ENCODE results near the gene SYNGR3. TPM values are rescaled to one million over a fixed set of nuclear protein-coding genes. Genes with fewer than 3 reads are reported as not detected.

Gene SYNGR3
- total RNA-seq, 4 donors from 2014 or later, result 2.1 to 5.6 (median 3.3) TPM

- H3K27ac ChIP-seq (replicated peaks in 1 of 4), result peak overlapping the region; percentile 93 to 99 (median 98)
- H3K36me3 ChIP-seq, result peaks cover 25 to 35% (median 26%) of the 10 kb centered on the region in 4 donors
- no peaks in the 10 kb centered on the region for H3K27me3 ChIP-seq
- H3K4me3 ChIP-seq, result peak overlapping the region; percentile 74 to 100 (median 92)
- intact Hi-C loops (cut with DNase I), result no loop called here
- H3K4me1 ChIP-seq, result peaks cover 40 to 61% (median 47%) of the 10 kb centered on the region in 4 donors
- WGBS, result 16% methylated on average over 29 of the region's 44 CpGs
- H3K9me3 ChIP-seq, result no peaks in the 10 kb centered on the region
- TF ChIP-seq, protein P1, sequence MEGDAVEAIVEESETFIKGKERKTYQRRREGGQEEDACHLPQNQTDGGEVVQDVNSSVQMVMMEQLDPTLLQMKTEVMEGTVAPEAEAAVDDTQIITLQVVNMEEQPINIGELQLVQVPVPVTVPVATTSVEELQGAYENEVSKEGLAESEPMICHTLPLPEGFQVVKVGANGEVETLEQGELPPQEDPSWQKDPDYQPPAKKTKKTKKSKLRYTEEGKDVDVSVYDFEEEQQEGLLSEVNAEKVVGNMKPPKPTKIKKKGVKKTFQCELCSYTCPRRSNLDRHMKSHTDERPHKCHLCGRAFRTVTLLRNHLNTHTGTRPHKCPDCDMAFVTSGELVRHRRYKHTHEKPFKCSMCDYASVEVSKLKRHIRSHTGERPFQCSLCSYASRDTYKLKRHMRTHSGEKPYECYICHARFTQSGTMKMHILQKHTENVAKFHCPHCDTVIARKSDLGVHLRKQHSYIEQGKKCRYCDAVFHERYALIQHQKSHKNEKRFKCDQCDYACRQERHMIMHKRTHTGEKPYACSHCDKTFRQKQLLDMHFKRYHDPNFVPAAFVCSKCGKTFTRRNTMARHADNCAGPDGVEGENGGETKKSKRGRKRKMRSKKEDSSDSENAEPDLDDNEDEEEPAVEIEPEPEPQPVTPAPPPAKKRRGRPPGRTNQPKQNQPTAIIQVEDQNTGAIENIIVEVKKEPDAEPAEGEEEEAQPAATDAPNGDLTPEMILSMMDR (IDR thresholded peaks at IDR 0.05), result peak in 1 of 3 experiments; percentile 21
- no peak for TF ChIP-seq POLR2AphosphoS5 (IDR thresholded peaks at IDR 0.05)
- DNase-seq (ENCODE audit: extremely low spot score), result no peak
Measured at GRCh38 chr16:1963806-1964505, 25.8 kb upstream of the SYNGR3 start.

DNA sequence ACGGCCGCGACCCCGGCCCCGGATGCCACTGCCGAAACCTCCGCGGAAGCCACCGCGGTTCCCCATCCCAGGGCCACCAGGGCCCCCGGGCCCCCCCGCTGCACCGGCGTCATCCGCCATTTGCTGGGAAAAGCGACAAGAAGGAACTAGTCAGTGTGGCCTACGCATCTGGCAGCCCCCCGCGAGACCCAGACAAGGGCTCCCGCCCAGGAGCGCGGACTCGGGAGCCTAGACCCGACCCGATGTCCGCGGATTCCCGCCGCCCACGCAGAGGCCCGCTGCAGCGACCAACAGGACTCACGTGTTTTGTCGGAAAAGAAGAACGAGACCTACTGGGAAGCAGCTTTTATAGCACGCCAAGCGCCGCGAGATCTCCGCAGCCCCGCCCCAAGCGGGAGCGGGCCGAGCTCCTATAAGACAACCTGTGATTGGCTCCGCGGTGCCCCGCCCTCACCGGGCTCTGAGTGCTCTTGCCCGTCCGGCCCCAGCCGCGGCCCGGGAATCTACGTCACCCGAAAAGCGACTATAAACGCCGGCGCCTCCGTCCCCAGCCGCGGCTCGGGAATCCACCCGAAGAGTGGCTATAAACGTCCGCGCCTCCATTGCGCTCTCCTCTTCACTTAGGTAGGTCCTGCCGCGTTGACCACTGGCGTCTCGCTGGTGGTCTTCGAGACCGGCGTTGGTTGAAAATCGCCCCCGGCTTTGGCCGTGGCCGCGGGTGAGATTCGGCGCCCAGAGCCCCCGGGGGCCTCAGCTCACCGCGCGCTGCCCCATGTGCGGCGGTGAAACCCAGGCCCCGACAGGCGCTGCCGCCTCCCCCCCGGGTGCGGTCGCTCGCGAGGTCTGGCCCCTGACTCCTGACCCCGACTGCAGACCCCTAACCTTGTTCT lies 25.0 kb upstream of the SYNGR3 start, which contains the start of gene RPS2:
Gene RPS2 (minus strand): TSS at position 321 of the 890 bp plus-strand sequence. CDS start 201 bp downstream, at position 120.
- Histone ChIP-seq H3K27ac (replicated peaks in 1 of 4) (peak within 1 kb of the TSS; percentile 93 to 99 (median 98)), H3K4me3 (peak within 1 kb of the TSS; percentile 74 to 100 (median 92)), H3K4me1 (peaks cover 38 to 58% (median 43%) of the 10 kb centered on the region in 4 donors), H3K36me3 (peaks cover 25 to 35% (median 26%) of the 10 kb centered on the region in 4 donors), H3K9me3 (no peaks in the 10 kb centered on the region), H3K27me3 (no peaks in the 10 kb centered on the region)
- WGBS, result under 1% methylated on average over 29 of the region's 97 CpGs
- TF ChIP-seq POLR2A (IDR thresholded peaks at IDR 0.05; ENCODE audit: low read depth), result peak; percentile 97
- TF ChIP-seq POLR2AphosphoS5 (IDR thresholded peaks at IDR 0.05), result peak; percentile 96 to 100
- peak; percentile 14 for TF ChIP-seq EP300 (IDR thresholded peaks at IDR 0.05)
- TF ChIP-seq, protein P1 (IDR thresholded peaks at IDR 0.05), result peak in 2 of 3 experiments; percentile 23 to 27
- intact Hi-C loops (cut with DNase I), result no loop called here
- DNase-seq (ENCODE audit: extremely low spot score), result peak; percentile 100

DNA sequence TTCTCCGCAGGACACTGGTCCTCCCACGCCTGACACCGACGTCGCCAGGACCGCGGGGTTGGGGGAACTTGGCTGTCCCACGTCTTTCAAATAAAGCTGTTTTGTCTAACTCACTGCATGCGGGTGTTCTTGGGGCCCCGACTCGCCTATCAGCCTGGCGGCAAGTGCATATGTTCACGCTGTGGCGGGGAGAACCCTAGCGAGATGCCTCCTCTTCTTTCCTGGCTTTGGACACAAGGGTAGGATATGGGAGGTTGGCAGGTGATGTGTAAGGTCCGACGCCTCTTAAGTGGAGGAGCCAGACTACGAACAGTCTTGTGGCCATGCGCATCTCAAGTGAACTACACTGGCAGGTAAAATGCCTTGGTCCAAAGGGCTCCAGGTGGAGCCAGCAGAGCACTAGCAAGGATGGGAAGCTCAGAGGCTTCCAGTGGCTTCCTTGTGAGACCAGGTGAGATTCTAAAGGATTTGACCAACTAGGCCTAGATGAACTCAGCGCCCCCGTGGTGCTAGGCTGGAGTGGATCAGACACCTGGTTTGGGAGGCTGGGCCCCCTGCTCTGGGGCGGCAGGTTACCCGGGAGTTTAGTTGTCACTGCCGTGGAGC lies 24.3 kb upstream of the SYNGR3 start:
- TF ChIP-seq, protein P1 (IDR thresholded peaks at IDR 0.05), result no peak
- TF ChIP-seq POLR2AphosphoS5 (IDR thresholded peaks at IDR 0.05) (no peak), POLR2A (IDR thresholded peaks at IDR 0.05; ENCODE audit: low read depth) (no peak), EP300 (IDR thresholded peaks at IDR 0.05) (no peak)
- WGBS, result 9% methylated on average over 19 of the region's 24 CpGs
- Histone ChIP-seq H3K27ac (replicated peaks in 1 of 4) (peak overlapping the region; percentile 93 to 99 (median 98)), H3K4me3 (peak overlapping the region; percentile 74 to 100 (median 92)), H3K36me3 (peaks cover 25 to 35% (median 26%) of the 10 kb centered on the region in 4 donors), H3K4me1 (peaks cover 31 to 52% (median 36%) of the 10 kb centered on the region in 4 donors), H3K9me3 (no peaks in the 10 kb centered on the region), H3K27me3 (no peaks in the 10 kb centered on the region)
- no peak for DNase-seq (ENCODE audit: extremely low spot score)
- intact Hi-C loops (cut with DNase I), result no loop called here

- no peak for DNase-seq (ENCODE audit: extremely low spot score)
- peak within 1 kb of the TSS; percentile 74 to 100 (median 92) for H3K4me3 ChIP-seq
- H3K9me3 ChIP-seq, result no peaks in the 10 kb centered on the region
- 93% methylated on average over 3 of the region's 6 CpGs for WGBS
- H3K27ac ChIP-seq (replicated peaks in 1 of 4), result peak within 1 kb of the TSS; percentile 93 to 99 (median 98)
- H3K27me3 ChIP-seq, result peaks cover 0 to under 1% (median 0%) of the 10 kb centered on the region in 4 donors
- TF ChIP-seq EP300 (IDR thresholded peaks at IDR 0.05), result no peak
- no peak for TF ChIP-seq POLR2A (IDR thresholded peaks at IDR 0.05; ENCODE audit: low read depth)
- TF ChIP-seq POLR2AphosphoS5 (IDR thresholded peaks at IDR 0.05), result no peak
- TF ChIP-seq, protein P1 (IDR thresholded peaks at IDR 0.05), result no peak
- intact Hi-C loops (cut with DNase I), result no loop called here
- peaks cover 18 to 26% (median 21%) of the 10 kb centered on the region in 4 donors for H3K36me3 ChIP-seq
- peaks cover 31 to 51% (median 38%) of the 10 kb centered on the region in 4 donors for H3K4me1 ChIP-seq
Measured at GRCh38 chr16:1966460-1966859, 23.3 kb upstream of the SYNGR3 start, which contains the start of gene RNF151. TSS of gene RNF151 (plus strand) at chr16:1966856. CDS start at chr16:1966882, 26 bp downstream.

Measured in esophagus muscularis mucosa (tissue), 4 donors.